Adrenal gland (tissue), 12 donors: ENCODE results near the gene SUSD6. TPM values are rescaled to one million over a fixed set of nuclear protein-coding genes. Genes with fewer than 3 reads are reported as not detected.

Experiments
- DNase-seq, 7 donors: peaks; one replicate each; pipeline ENCODE4 v3.0.0-alpha.2; 2019 to 2020
- H3K27ac ChIP-seq, 5 donors: fragments of 200-600 bp; sonication (generic) in 4 of 5; 1 replicate in 3 of 5; 2 replicates in 2 of 5; pipeline versions ENCODE4 v1.5.1 to v1.8.0; 2016 to 2020; ENCODE audit warnings: mild to moderate bottlenecking in 1 of 5
- H3K27me3 ChIP-seq: fragments of 200-600 bp; 2 replicates; pipeline ENCODE4 v1.8.0; 2021
- H3K36me3 ChIP-seq, 2 donors: fragments of 200-600 bp; replicated peaks in 1 of 2; 1 replicate in 1 of 2; 2 replicates in 1 of 2; pipeline versions ENCODE4 v1.5.1 to v1.8.0; 2018 to 2022
- H3K4me1 ChIP-seq, 2 donors: fragments of 200-600 bp; replicated peaks in 1 of 2; 1 replicate in 1 of 2; 2 replicates in 1 of 2; pipeline versions ENCODE4 v1.5.1 to v1.8.0; 2018 to 2021
- H3K4me3 ChIP-seq, 4 donors: fragments of 200-600 bp; sonication (generic) in 3 of 4; one replicate each; pipeline ENCODE4 v1.5.1; 2016 to 2018
- H3K9me3 ChIP-seq, 3 donors: fragments of 200-600 bp; sonication (generic) in 1 of 3; replicated peaks in 1 of 3; 1 replicate in 2 of 3; 2 replicates in 1 of 3; pipeline versions ENCODE4 v1.5.1 to v1.8.0; 2016 to 2021
- POLR2A ChIP-seq, 2 donors: fragments of 450-650 bp; IDR thresholded peaks; one replicate each; pipeline ENCODE4 v1.6.1; 2017; ENCODE audit warnings: antibody characterized with exemption in 2 of 2, mild to moderate bottlenecking in 2 of 2, moderate library complexity in 1 of 2
- WGBS, 4 donors: extraction: QIAGEN DNeasy Blood & Tissue Kit in 2 of 4; methylation state at CpG; one replicate each; pipeline versions ENCODE4 v1.1.5 to v1.1.7; 2013 to 2017; 5-methylcytosine and 5-hydroxymethylcytosine counted together
- intact Hi-C, 2 donors: fragments of 100-400 bp; cut with DNase I; formaldehyde crosslinking; loops; one replicate each; pipeline versions ENCODE4 v1.14.1 to v1.15.0; 2022 to 2023
- polyA plus RNA-seq, 3 donors: library from polyadenylated mRNA; stranded (reverse); fragments of 200-250 nt in 2 of 3; fragments of 350-450 nt in 1 of 3; fragmentation: Illumina TruSeq in 1 of 3; extraction: RNeasy Lipid Tissue Mini Kit (QIAGEN cat#74804) in 1 of 3; gene quantifications; one replicate each; pipeline ENCODE4 v1.2.3, GENCODE V29; 2013 to 2014
- total RNA-seq, 9 donors: library from RNA; depleted of rRNA in 4 of 9; stranded (reverse); fragments of >200 nt in 4 of 9; fragments of 120-200 nt in 1 of 9; fragmentation: NEBNext Ultra II Directional in 1 of 9; extraction: Animal tissue kit (Norgen Biotek cat#: 25700) in 1 of 9; gene quantifications; one replicate each; pipeline versions ENCODE4 v1.1.0 to v1.2.4, GENCODE V29; 2013 to 2023
- TF ChIP-seq, protein P1 (sequence below), 6 experiments: fragments of 450-650 bp in 4 of 6; fragments of 200-600 bp in 2 of 6; sonication (generic) in 1 of 6; IDR thresholded peaks; 1 replicate in 5 of 6; 2 replicates in 1 of 6; pipeline versions ENCODE4 v1.5.1 to v1.8.0; 2016 to 2021; ENCODE audit warnings: antibody characterized with exemption in 6 of 6, mild to moderate bottlenecking in 2 of 6, moderate library complexity in 1 of 6
- donor health status: healthy with polysubstance abuse.
- donor health status: Bipolar disorder and iron deficiency.
- donor health status: DM: yes; HTN: yes; CAD: no.
- donor health status: DM: no; HTN: no; CAD: no.
- donor health status: DM: no; HTN: no; CAD: no.
- donor health status: DM: yes; HTN: yes; CAD: no.

The SUSD6 gene
- total and polyA plus RNA-seq, 12 donors = 7.8 to 75.5 (median 41.0) TPM

DNA sequence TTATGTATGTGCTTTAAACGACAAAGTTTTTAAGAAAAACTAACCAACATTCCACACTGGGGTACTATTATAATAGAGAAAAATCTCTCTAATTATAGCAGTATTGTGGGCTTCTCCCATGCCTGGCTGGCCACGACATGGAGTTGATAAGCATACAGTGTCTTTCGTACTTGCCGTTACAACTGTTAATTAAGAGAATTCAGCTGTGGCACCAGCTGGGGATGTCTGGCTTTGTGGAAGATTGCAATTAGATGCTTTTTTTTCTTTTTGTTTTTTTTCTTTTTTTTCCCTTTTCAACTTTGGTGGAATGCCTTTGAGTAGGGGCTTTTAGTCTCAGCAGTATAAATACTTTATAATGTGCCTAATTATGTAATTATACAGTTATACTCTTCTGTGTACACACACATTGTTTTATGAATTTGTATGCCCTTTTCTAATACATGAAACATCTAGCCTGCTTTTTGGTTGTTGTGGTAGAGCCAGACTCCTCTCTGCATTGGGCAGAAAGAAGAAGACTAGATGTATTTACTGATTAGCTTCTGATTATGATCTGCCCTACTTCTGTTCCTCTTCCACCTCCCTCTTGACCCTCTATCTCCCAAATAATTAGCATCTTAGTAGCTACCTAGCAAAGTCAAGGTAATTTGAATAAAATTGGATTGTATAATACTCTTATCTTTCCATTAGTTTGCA is 76.4 kb downstream of the SUSD6 start:
- peaks cover 36 to 77% of the 10 kb centered on the region in 2 donors for H3K4me1 ChIP-seq
- intact Hi-C loops = no loop called here
- H3K4me3 ChIP-seq = no peak overlapping the region
- no peaks in the 10 kb centered on the region for H3K36me3 ChIP-seq
- H3K27me3 ChIP-seq = no peaks in the 10 kb centered on the region
- no peak overlapping the region for H3K27ac ChIP-seq
- no peaks in the 10 kb centered on the region for H3K9me3 ChIP-seq
- DNase-seq = peak in 1 of 7 donors; percentile 42
- 76 to 86% (median 85%) methylated on average over 4 of the region's 4 CpGs for WGBS, 4 donors
- TF ChIP-seq, protein P1, sequence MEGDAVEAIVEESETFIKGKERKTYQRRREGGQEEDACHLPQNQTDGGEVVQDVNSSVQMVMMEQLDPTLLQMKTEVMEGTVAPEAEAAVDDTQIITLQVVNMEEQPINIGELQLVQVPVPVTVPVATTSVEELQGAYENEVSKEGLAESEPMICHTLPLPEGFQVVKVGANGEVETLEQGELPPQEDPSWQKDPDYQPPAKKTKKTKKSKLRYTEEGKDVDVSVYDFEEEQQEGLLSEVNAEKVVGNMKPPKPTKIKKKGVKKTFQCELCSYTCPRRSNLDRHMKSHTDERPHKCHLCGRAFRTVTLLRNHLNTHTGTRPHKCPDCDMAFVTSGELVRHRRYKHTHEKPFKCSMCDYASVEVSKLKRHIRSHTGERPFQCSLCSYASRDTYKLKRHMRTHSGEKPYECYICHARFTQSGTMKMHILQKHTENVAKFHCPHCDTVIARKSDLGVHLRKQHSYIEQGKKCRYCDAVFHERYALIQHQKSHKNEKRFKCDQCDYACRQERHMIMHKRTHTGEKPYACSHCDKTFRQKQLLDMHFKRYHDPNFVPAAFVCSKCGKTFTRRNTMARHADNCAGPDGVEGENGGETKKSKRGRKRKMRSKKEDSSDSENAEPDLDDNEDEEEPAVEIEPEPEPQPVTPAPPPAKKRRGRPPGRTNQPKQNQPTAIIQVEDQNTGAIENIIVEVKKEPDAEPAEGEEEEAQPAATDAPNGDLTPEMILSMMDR (IDR thresholded peaks at IDR 0.05) = no peak
- no peak for TF ChIP-seq POLR2A (IDR thresholded peaks at IDR 0.05)

GRCh38 chr14:69688299-69688649 is 76.9 kb downstream of the SUSD6 start:
- peak in 1 of 7 donors; percentile 42 for DNase-seq
- 67 to 94% (median 79%) methylated on average over 1 of the region's 1 CpG for WGBS, 4 donors
- peaks cover 36 to 77% of the 10 kb centered on the region in 2 donors for H3K4me1 ChIP-seq
- no peaks in the 10 kb centered on the region for H3K9me3 ChIP-seq
- no peak for TF ChIP-seq POLR2A (IDR thresholded peaks at IDR 0.05)
- TF ChIP-seq, protein P1 (IDR thresholded peaks at IDR 0.05) = no peak
- H3K27ac ChIP-seq = no peak overlapping the region
- H3K4me3 ChIP-seq = no peak overlapping the region
- intact Hi-C loops = no loop called here
- no peaks in the 10 kb centered on the region for H3K27me3 ChIP-seq
- no peaks in the 10 kb centered on the region for H3K36me3 ChIP-seq

DNA sequence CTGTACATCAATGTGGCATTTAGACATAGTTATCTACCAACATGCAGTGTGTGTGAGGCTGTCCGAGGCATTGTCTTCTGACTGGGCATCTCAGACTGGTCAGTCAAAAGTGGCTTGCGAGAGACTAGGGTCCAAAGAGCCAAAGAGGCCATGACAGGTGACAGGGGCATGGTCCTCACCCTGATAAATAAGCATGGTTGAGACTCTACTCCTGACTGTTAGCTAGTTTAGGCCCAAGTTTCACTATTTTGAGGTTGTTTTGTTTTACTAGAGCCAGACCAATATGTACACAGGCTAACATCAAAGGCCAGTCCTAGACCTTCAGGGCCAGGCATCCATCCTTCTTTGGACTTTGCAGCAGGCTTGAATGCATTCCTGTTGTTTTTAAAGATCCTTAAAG is 78.6 kb downstream of the SUSD6 start:
- Histone ChIP-seq H3K36me3 (no peaks in the 10 kb centered on the region), H3K4me3 (no peak overlapping the region), H3K27ac (no peak overlapping the region), H3K4me1 (peaks cover 41 to 77% of the 10 kb centered on the region in 2 donors), H3K9me3 (no peaks in the 10 kb centered on the region), H3K27me3 (no peaks in the 10 kb centered on the region)
- TF ChIP-seq POLR2A (IDR thresholded peaks at IDR 0.05) = no peak
- TF ChIP-seq, protein P1 (IDR thresholded peaks at IDR 0.05) = no peak
- intact Hi-C loops = no loop called here
- 90 to 99% (median 96%) methylated on average over 2 of the region's 2 CpGs for WGBS, 4 donors
- DNase-seq = peak in 1 of 7 donors; percentile 43

GRCh38 chr14:69692594-69692993 is 81.2 kb downstream of the SUSD6 start:
- peak overlapping the region in 3 of 5 donors; percentile 72 to 91 (median 86) for H3K27ac ChIP-seq

More at GRCh38 chr14:69692594-69692993, 81.2 kb downstream of the SUSD6 start:
- 77 to 96% (median 85%) methylated on average over 1 of the region's 1 CpG for WGBS, 4 donors
- no peaks in the 10 kb centered on the region for H3K36me3 ChIP-seq
- no peak for TF ChIP-seq POLR2A (IDR thresholded peaks at IDR 0.05)
- TF ChIP-seq, protein P1 (IDR thresholded peaks at IDR 0.05) = no peak
- H3K27me3 ChIP-seq = no peaks in the 10 kb centered on the region
- intact Hi-C loops = no loop called here
- H3K4me3 ChIP-seq = no peak overlapping the region
- H3K9me3 ChIP-seq = no peaks in the 10 kb centered on the region
- peak in 1 of 7 donors; percentile 11 for DNase-seq
- peaks cover 59 to 84% of the 10 kb centered on the region in 2 donors for H3K4me1 ChIP-seq
